ENCODE data around the gene ZNF664.

ZNF664 gene

GRCh38 chr12:124045671-124046455 is 72.8 kb downstream of the ZNF664 start:
- Histone ChIP-seq H2BK5ac (ENCODE audit: low read depth, low read length, poor library complexity, severe bottlenecking) (no peak overlapping the region), H3K4ac (ENCODE audit: low read depth in 1 of 2, low read length in 2 of 2) (no peak overlapping the region), H2AFZ (ENCODE audit: low read depth, low read length) (no peak overlapping the region), H4K91ac (ENCODE audit: low read length) (no peak overlapping the region), H3K79me1 (replicated peaks; ENCODE audit: low read length, poor library complexity, severe bottlenecking) (no peaks in the 10 kb centered on the region), H2BK12ac (ENCODE audit: low read length in 2 of 2) (no peak overlapping the region), H3K27ac (ENCODE audit: low read length, poor library complexity, severe bottlenecking) (no peak overlapping the region), H3K9me3 (ENCODE audit: control insufficient read depth, low read length) (peaks cover 15% of the 10 kb centered on the region), H3K36me3 (ENCODE audit: control insufficient read depth in 1 of 2, insufficient read depth in 2 of 2, low read depth in 1 of 2, low read length in 2 of 2) (no peaks in the 10 kb centered on the region), H2AK5ac (ENCODE audit: low read length, severe bottlenecking) (no peak overlapping the region), H3K23ac (ENCODE audit: low read length in 2 of 2) (no peak overlapping the region), H4K8ac (ENCODE audit: low read length) (no peak overlapping the region), H3K4me1 (ENCODE audit: control insufficient read depth, insufficient read depth, low read depth, low read length) (peaks cover 3% of the 10 kb centered on the region), H3K4me2 (ENCODE audit: low read length, poor library complexity, severe bottlenecking) (no peak overlapping the region), H3K14ac (ENCODE audit: low read length in 2 of 2) (no peak overlapping the region), H3K4me3 (ENCODE audit: insufficient read depth in 1 of 2, low read depth in 1 of 2, low read length in 2 of 2) (no peak overlapping the region), H3K27me3 (ENCODE audit: control insufficient read depth in 1 of 2, insufficient read depth in 1 of 2, low read length in 2 of 2) (peaks cover 0 to 5% of the 10 kb centered on the region in 2 experiments), H2BK15ac (ENCODE audit: low read depth, poor library complexity, severe bottlenecking) (no peak overlapping the region), H3K18ac (ENCODE audit: low read depth in 1 of 2, low read length in 2 of 2) (no peak overlapping the region), H2BK120ac (ENCODE audit: low read depth, low read length) (no peak overlapping the region), H3K9ac (ENCODE audit: low read length) (no peak overlapping the region)
- 63% methylated on average over 3 of the region's 5 CpGs for WGBS
- no peak for DNase-seq

GRCh38 chr12:124046456-124046740 is 73.4 kb downstream of the ZNF664 start:
- Histone ChIP-seq H3K18ac (ENCODE audit: low read depth in 1 of 2, low read length in 2 of 2) (no peak overlapping the region), H3K4me2 (ENCODE audit: low read length, poor library complexity, severe bottlenecking) (no peak overlapping the region), H3K36me3 (ENCODE audit: control insufficient read depth in 1 of 2, insufficient read depth in 2 of 2, low read depth in 1 of 2, low read length in 2 of 2) (no peaks in the 10 kb centered on the region), H3K4me3 (ENCODE audit: insufficient read depth in 1 of 2, low read depth in 1 of 2, low read length in 2 of 2) (no peak overlapping the region), H3K9ac (ENCODE audit: low read length) (no peak overlapping the region), H2BK5ac (ENCODE audit: low read depth, low read length, poor library complexity, severe bottlenecking) (no peak overlapping the region), H3K23ac (ENCODE audit: low read length in 2 of 2) (no peak overlapping the region), H3K27ac (ENCODE audit: low read length, poor library complexity, severe bottlenecking) (no peak overlapping the region), H2BK15ac (ENCODE audit: low read depth, poor library complexity, severe bottlenecking) (no peak overlapping the region), H3K4ac (ENCODE audit: low read depth in 1 of 2, low read length in 2 of 2) (no peak overlapping the region), H3K27me3 (ENCODE audit: control insufficient read depth in 1 of 2, insufficient read depth in 1 of 2, low read length in 2 of 2) (peaks cover 0 to 5% of the 10 kb centered on the region in 2 experiments), H4K8ac (ENCODE audit: low read length) (no peak overlapping the region), H3K14ac (ENCODE audit: low read length in 2 of 2) (no peak overlapping the region), H2AFZ (ENCODE audit: low read depth, low read length) (no peak overlapping the region), H4K91ac (ENCODE audit: low read length) (no peak overlapping the region), H3K4me1 (ENCODE audit: control insufficient read depth, insufficient read depth, low read depth, low read length) (peaks cover 3% of the 10 kb centered on the region), H2BK12ac (ENCODE audit: low read length in 2 of 2) (no peak overlapping the region), H3K79me1 (replicated peaks; ENCODE audit: low read length, poor library complexity, severe bottlenecking) (no peaks in the 10 kb centered on the region), H2BK120ac (ENCODE audit: low read depth, low read length) (no peak overlapping the region), H2AK5ac (ENCODE audit: low read length, severe bottlenecking) (no peak overlapping the region), H3K9me3 (ENCODE audit: control insufficient read depth, low read length) (peaks cover 15% of the 10 kb centered on the region)
- DNase-seq = no peak

- Histone ChIP-seq H3K9ac (ENCODE audit: low read length) (no peak overlapping the region), H2BK120ac (ENCODE audit: low read depth, low read length) (no peak overlapping the region), H3K36me3 (ENCODE audit: control insufficient read depth in 1 of 2, insufficient read depth in 2 of 2, low read depth in 1 of 2, low read length in 2 of 2) (no peaks in the 10 kb centered on the region), H3K4me1 (ENCODE audit: control insufficient read depth, insufficient read depth, low read depth, low read length) (peaks cover 3% of the 10 kb centered on the region), H3K14ac (ENCODE audit: low read length in 2 of 2) (no peak overlapping the region), H4K91ac (ENCODE audit: low read length) (no peak overlapping the region), H3K27me3 (ENCODE audit: control insufficient read depth in 1 of 2, insufficient read depth in 1 of 2, low read length in 2 of 2) (peaks cover 0 to 5% of the 10 kb centered on the region in 2 experiments), H2BK15ac (ENCODE audit: low read depth, poor library complexity, severe bottlenecking) (no peak overlapping the region), H3K23ac (ENCODE audit: low read length in 2 of 2) (no peak overlapping the region), H3K27ac (ENCODE audit: low read length, poor library complexity, severe bottlenecking) (no peak overlapping the region), H3K9me3 (ENCODE audit: control insufficient read depth, low read length) (peaks cover 15% of the 10 kb centered on the region), H3K4me3 (ENCODE audit: insufficient read depth in 1 of 2, low read depth in 1 of 2, low read length in 2 of 2) (no peak overlapping the region), H4K8ac (ENCODE audit: low read length) (no peak overlapping the region), H2AFZ (ENCODE audit: low read depth, low read length) (no peak overlapping the region), H3K4me2 (ENCODE audit: low read length, poor library complexity, severe bottlenecking) (no peak overlapping the region), H2BK5ac (ENCODE audit: low read depth, low read length, poor library complexity, severe bottlenecking) (no peak overlapping the region), H2AK5ac (ENCODE audit: low read length, severe bottlenecking) (no peak overlapping the region), H3K4ac (ENCODE audit: low read depth in 1 of 2, low read length in 2 of 2) (no peak overlapping the region), H3K79me1 (replicated peaks; ENCODE audit: low read length, poor library complexity, severe bottlenecking) (no peaks in the 10 kb centered on the region), H2BK12ac (ENCODE audit: low read length in 2 of 2) (no peak overlapping the region), H3K18ac (ENCODE audit: low read depth in 1 of 2, low read length in 2 of 2) (no peak overlapping the region)
- 96% methylated on average over 3 of the region's 3 CpGs for WGBS
- no peak for DNase-seq
These were observed 74.1 kb downstream of the ZNF664 start for GRCh38 chr12:124047045-124047566.

- Histone ChIP-seq H3K4me1 (ENCODE audit: control insufficient read depth, insufficient read depth, low read depth, low read length) (peaks cover 4% of the 10 kb centered on the region), H4K91ac (ENCODE audit: low read length) (no peak overlapping the region), H3K4ac (ENCODE audit: low read depth in 1 of 2, low read length in 2 of 2) (no peak overlapping the region), H3K27me3 (ENCODE audit: control insufficient read depth in 1 of 2, insufficient read depth in 1 of 2, low read length in 2 of 2) (no peaks in the 10 kb centered on the region), H2BK12ac (ENCODE audit: low read length in 2 of 2) (no peak overlapping the region), H3K18ac (ENCODE audit: low read depth in 1 of 2, low read length in 2 of 2) (no peak overlapping the region), H2BK5ac (ENCODE audit: low read depth, low read length, poor library complexity, severe bottlenecking) (no peak overlapping the region), H4K8ac (ENCODE audit: low read length) (no peak overlapping the region), H3K36me3 (ENCODE audit: control insufficient read depth in 1 of 2, insufficient read depth in 2 of 2, low read depth in 1 of 2, low read length in 2 of 2) (no peaks in the 10 kb centered on the region), H2AFZ (ENCODE audit: low read depth, low read length) (no peak overlapping the region), H3K14ac (ENCODE audit: low read length in 2 of 2) (no peak overlapping the region), H2BK15ac (ENCODE audit: low read depth, poor library complexity, severe bottlenecking) (no peak overlapping the region), H3K79me1 (replicated peaks; ENCODE audit: low read length, poor library complexity, severe bottlenecking) (no peaks in the 10 kb centered on the region), H2BK120ac (ENCODE audit: low read depth, low read length) (no peak overlapping the region), H3K23ac (ENCODE audit: low read length in 2 of 2) (no peak overlapping the region), H3K27ac (ENCODE audit: low read length, poor library complexity, severe bottlenecking) (no peak overlapping the region), H3K9me3 (ENCODE audit: control insufficient read depth, low read length) (peaks cover 15% of the 10 kb centered on the region), H3K9ac (ENCODE audit: low read length) (no peak overlapping the region), H3K4me3 (ENCODE audit: insufficient read depth in 1 of 2, low read depth in 1 of 2, low read length in 2 of 2) (no peak overlapping the region), H2AK5ac (ENCODE audit: low read length, severe bottlenecking) (no peak overlapping the region), H3K4me2 (ENCODE audit: low read length, poor library complexity, severe bottlenecking) (no peak overlapping the region)
- 97% methylated on average over 5 of the region's 6 CpGs for WGBS
- no peak for DNase-seq
These were observed 76.6 kb downstream of the ZNF664 start for GRCh38 chr12:124049451-124050094.
